Stimulated activated CD8-positive, alpha-beta memory T cell treated with anti-CD3 and anti-CD28 coated beads, Interleukin-7, amount 100 ng/mL, for 4 hours (primary cell): Measurements from ENCODE around the gene FADS6.

Experiments
- DNase-seq, 2 donors: peaks; one replicate each; pipeline ENCODE4 v3.0.0-alpha.2; 2020; ENCODE audit warnings: low read depth in 2 of 2

Gene FADS6, protein sequence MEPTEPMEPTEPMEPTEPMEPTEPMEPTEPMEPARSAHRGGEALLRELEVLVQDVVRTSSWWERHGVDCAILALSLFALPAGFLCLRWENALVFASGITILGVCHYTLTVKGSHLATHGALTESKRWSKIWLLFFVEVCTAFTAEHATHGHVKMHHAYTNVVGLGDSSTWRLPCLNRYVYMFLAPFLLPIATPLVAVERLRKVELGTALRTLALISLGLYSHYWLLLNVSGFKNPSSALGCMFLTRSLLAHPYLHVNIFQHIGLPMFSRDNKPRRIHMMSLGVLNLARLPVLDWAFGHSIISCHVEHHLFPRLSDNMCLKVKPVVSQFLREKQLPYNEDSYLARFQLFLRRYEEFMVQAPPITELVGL

DNA sequence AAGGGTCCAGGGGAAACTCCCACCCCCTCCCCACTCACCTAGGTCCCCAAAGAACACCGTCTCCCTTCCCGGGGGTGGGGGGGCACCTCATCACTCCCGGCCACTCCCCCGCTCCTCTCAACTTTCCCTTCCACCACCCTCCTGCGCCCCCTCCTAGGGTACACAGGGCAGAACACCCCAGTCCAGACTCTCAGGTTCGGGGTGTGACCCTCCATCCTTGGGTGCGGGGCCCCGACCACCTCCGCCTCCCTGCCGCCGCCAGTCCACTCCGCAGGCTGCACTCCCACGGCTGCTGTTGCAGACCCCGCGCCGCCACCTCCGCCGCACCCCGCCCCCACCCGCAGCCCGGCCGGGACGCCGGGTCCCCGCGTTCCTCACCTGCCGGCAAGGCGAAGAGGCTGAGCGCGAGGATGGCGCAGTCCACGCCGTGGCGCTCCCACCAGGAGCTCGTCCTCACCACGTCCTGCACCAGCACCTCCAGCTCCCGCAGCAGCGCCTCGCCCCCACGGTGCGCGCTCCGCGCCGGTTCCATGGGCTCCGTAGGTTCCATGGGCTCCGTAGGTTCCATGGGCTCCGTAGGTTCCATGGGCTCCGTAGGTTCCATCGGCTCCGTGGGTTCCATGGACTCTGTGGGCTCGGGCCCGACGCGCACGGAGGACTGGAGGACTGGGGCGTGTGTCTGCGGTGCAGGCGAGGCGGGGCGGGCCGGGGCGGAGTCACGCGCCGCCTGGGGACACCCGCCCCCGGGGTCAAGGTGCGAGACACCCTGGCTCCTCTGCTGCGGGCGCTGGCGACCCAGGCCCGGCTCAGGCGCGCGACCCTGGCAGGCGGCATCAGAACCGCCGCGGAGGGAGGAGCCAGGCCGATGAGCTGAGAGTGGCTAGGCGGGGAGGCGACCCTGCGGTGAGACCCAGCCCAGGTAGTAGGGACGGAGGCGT is at the start of gene FADS6:
Gene FADS6, minus strand, starts transcription at position 660 of the 938 bp plus-strand sequence. Its CDS starts 38 bp downstream, at position 622.
- DNase-seq = no peak

DNA sequence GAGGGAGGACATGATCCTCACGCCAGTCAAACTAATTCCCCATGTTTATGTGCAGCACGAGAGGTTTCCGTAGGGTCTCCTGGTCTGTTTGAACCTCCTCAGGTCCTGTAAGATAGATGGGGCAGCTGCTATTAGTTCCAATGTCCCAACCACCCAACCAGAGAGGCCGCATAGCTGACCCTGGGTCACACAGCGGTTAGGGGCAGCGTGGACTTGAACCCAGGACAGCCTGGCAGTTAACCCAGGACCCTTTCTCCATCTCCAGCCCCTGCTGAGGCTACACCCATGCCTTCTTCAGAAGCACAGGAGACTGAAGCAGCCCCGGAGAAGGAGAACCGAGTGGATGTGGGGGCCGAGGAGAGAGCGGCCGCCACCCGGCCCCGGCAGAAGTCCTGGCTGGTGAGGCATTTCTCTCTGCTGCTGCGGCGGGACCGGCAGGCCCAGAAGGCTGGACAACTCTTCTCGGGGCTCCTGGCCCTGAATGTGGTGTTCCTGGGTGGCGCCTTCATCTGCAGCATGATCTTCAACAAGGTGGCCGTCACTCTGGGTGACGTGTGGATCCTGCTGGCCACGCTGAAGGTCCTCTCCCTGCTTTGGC is 47.8 kb upstream of the FADS6 start:
- no peak for DNase-seq

DNA sequence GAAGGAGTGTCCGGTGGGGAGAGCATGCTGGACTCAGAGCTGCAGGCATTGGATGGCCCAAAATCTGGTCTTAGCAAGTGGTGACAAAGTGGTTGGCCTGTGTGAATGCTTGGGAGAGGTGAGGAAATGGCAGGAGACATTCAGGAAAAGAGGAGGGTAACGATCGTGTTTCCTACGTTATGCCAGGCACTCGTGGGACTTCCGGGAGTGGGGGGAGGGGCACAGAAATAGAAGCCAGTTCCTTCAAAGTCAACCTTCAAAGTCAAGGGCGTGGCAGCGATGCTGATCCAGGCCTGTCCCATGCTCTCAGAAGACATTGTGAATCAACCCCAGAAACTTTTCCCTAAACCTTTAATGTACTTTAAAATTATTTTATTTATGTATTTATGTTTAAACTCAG is 46.1 kb upstream of the FADS6 start:
- no peak for DNase-seq

DNA sequence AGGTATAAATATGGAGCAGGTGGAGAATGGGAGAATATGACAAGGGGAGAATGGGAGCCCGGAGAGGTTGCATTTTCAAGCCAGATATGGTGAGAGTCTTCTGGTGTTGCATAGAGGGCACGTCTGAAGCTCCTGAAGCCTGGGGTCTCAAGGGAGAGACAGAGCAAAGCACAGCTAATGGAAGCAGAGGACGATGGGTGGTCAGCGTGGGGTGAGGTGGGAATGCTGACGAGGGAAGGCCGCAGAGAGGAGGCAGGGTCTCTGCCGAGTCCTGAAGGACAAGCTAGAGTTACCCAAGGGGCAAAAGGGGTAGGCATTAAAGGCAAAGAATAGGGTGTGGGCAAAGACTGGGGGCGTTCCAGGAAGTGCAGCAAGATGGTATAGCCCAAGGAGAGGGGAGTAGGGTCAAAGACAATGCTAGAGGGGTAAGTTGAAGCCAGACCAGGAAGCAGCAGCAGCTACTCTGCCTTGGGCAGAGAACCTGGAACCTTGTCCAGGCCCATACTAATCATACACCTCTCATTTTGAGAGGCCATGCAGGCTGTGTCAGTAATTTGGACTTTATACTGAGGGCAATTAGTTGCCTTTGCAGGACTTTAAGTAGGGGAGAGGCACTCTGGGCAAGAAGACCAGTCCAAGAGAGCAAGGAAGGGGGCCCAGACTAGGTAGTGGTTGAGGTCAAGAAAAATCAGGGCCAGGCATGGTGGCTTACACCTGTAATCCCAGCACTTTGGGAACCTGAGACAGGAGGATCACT is 44.9 kb upstream of the FADS6 start:
- no peak for DNase-seq

DNA sequence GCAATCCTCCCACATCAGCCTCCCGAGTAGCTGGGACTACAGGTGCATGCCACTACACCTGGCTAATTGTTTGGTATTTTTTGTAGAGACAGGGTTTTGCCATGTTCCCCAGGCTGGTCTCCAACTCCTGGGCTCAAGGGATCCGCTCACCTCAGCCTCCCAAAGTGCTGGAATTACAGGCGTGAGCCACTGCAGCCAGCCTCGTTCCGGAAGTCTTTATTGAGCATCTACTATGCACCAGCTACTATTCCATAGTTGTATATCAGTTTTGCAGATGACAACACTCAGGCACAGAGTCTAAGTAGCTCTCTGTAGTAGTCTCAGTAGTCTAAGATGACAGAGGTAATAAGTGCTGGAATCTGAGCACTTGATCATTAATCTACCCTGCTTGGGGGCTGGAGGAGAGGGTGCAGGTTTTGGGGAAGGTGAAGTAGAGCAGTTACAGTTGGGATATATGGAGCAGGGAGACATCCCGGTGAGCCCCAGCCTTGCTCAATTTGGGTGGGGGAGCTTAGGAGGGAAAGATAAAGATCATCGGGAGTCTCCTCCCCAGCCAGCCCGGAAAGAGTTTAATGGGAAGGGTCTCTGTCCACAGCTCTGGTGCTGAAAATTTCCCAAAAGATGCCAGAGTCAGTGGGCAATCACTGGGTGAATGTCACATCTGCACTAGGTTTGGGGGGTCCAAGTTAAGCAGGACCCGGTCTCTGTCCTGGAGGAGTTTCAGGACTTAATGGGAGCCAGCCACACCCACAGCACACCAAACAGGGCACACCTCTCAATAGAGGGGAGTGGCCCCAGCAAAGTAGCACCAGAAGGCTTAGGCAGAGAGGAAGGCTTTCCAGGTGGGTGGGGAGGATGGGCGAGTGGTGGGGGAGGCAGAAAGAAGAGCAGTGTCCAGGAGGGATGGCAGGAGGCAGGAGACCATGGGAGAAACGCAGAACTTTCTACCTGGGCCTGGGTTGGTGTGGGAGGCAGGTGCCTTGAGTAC is 43.9 kb upstream of the FADS6 start:
- DNase-seq = no peak

DNA sequence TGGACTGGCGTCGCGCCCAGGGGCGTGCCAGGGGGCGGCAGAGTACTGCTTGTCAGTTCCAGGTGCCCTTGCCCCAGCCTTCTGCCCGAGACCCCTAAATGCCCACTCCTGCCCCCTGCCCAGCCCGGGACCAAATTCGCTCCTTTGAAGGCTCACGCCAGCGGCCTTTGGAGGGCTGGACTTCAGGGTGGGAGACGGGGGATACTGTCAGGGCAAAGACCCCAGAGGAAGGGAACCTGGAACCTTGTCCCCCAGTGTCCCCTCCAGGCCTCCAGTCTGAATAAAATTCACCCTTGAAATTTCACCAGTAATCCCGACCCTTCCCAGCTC is 43.0 kb upstream of the FADS6 start:
- DNase-seq = no peak

DNA sequence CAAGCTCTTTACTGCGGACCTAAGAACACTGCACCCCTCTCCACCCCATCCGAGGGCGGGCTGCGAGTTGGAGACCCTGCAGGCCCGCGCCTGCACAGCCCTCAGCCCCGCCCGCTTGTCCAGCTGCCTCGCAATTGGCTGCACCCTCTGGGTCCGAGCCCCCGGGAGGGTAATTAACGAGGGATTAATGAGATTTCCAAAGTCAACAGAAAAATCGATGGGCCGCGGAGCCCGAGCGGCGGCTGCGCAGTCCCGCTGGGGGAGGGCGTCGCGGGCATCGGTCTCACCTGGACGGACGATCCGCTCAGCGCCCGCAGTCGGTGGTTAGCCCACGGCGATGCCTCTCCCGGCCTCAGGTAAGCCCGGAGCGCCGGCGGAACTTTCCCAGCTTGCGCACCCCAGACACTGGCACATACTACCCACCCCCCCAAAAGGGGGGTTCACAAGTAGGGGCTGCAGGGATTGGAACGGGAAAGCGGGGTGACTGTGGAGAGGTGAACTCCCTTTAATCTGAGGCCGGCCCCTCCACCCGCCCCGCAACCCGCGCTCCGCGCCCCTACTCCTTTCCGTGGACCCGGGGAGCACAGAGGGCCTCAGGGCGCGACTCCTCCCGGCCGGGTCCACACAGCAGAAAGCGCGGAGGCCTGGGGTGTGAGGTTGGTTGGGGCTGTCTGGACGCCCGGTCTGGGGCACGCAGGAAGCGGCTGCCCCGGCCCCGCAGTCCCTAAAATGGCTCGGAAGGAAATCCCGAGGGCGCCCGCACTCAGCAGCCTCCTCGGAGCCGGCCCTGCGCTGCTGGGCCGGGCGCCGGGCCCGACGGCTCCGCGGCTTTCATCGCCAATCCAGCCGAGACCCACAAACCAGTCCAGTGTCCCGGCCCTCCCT is 42.4 kb upstream of the FADS6 start, which contains the start of gene OTOP3:
Gene OTOP3, plus strand, starts transcription at position 314 of the 885 bp plus-strand sequence. Its CDS starts 24 bp downstream, at position 338.
- no peak for DNase-seq

DNA sequence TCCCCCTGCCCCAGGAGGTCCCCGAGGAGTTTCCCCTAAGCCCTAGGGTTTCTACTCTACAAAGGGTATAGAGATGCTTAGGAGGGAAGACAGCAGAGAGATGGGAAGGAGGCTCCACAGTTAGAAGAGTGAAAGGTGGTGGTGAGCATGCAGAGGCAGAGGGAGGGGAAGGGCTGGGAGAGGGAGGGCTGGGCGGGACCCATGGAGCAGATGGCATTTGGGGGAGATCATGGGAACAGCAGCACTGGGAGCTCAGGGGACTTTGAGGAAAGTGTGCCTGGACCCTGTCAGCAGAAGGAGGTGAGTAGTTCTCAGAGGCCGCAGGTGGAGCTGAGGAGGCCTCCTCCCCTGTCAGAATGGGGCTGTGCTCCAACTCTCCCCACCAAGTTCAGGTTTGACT is 41.6 kb upstream of the FADS6 start:
- no peak for DNase-seq

DNA sequence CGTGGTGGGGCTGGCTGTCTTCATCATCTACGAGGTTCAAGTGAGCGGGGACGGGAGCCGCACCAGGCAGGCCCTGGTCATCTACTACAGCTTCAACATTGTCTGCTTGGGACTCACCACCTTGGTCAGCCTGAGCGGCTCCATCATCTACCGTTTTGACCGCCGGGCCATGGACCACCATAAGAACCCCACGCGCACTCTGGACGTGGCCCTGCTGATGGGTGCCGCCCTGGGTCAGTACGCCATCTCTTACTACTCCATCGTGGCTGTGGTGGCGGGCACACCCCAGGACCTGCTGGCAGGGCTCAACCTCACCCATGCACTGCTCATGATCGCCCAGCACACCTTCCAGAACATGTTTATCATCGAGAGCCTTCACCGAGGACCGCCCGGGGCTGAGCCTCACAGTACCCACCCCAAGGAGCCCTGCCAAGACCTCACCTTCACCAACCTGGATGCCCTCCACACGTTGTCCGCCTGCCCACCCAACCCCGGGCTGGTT is 37.2 kb upstream of the FADS6 start:
- DNase-seq = no peak

DNA sequence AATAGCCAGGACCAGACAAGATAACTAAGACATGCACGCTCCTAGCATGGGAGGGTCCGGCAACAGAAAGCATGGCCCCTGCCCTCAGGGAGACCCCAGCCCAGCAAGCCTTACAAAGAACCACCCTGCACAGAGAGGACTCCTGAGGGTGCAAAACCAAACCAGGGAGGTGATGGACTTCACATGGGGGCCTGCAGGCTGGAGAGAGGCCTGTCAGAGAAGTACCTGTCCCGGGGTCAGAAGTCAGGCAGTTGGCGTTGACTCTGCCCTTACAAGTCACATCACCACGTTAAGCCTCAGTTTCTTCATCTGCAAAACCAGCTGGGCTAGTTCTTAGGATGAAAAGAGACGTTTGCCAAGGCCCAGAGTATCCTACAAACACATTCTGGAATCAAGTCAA is 35.4 kb upstream of the FADS6 start:
- no peak for DNase-seq

DNA sequence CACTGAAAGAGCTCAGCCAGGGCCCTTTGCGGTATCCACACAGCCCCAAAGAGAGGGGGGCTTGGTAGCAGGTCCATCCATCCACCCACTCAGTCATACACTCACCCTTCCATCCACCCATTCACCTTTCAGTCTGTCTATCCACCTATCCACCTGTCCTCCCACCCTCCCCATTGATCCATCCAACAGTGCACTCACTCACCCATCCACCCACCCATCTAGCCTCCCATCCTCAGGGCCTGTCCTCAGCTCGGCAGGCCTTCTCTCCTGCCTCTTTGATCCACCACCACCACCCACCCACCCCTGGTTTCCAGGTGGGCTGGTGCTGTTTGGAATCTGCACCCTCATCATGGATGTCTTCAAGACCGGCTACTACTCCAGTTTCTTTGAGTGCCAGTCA is 31.8 kb upstream of the FADS6 start:
- DNase-seq = no peak

DNA sequence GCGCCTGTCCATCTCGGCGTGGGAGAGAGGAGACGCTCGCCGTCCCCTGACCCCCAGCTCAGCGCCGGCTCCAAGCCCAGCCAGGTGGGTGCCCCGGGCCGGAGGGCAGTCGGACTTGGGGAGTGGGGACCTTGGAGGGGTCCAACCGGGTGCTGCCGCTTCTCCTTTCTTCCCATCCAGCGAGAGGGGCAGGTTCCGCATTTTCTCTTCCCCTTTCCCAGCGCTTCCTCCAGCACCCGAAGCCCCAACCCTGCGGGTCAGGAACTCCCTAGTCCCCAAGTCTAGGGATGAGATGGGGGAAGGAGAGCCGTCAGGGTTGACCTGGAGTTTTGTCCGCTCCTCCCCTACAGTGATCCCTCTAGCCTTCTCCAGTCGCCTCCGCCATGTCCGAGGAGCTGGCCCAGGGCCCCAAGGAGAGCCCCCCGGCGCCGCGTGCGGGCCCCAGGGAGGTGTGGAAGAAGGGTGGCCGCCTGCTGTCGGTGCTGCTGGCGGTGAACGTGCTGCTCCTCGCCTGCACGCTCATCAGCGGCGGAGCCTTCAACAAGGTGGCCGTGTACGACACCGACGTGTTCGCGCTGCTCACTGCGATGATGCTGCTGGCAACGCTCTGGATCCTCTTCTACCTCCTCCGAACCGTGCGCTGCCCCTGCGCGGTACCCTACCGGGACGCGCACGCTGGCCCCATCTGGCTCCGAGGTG is 31.0 kb upstream of the FADS6 start, which contains the start of gene OTOP2:
Gene OTOP2, plus strand, starts transcription at position 24 of the 699 bp plus-strand sequence. Its CDS starts 360 bp downstream, at position 384.
- DNase-seq = no peak

DNA sequence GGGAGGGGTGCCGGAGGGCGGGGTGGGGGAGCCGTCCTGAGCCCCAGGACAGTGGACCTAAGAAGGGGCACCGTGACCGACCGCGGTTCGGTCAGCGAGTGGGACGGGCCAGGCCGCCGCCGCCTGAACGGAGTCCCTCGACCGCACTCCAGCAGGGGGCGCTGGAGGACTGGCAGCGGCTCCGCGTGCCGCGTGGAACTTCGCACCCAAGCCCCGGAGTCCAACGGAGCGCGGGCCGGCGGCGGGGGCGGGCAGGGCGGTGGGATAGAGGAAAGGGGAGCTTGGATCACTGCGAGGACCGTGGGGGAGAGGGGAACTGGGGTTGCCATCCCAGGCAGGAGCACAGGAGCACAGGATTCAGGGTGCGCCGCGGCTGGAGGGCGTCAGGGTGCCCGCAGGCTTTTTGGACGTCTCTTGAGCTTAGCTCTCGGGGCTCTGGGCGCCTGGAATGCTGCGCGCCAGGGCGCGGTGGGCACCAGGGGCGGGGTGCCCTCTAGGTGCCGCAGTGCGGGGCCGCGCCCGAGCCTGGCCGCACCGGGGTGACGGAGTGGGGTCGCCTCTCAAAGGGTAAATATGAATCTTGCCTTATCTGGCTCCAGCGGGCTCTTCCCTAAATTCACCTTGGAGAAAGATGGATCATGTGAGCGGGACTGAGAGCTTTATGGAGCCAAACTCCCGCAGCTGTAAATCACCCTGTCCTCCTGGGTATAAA is 30.3 kb upstream of the FADS6 start:
- peak; percentile 16 to 53 for DNase-seq

DNA sequence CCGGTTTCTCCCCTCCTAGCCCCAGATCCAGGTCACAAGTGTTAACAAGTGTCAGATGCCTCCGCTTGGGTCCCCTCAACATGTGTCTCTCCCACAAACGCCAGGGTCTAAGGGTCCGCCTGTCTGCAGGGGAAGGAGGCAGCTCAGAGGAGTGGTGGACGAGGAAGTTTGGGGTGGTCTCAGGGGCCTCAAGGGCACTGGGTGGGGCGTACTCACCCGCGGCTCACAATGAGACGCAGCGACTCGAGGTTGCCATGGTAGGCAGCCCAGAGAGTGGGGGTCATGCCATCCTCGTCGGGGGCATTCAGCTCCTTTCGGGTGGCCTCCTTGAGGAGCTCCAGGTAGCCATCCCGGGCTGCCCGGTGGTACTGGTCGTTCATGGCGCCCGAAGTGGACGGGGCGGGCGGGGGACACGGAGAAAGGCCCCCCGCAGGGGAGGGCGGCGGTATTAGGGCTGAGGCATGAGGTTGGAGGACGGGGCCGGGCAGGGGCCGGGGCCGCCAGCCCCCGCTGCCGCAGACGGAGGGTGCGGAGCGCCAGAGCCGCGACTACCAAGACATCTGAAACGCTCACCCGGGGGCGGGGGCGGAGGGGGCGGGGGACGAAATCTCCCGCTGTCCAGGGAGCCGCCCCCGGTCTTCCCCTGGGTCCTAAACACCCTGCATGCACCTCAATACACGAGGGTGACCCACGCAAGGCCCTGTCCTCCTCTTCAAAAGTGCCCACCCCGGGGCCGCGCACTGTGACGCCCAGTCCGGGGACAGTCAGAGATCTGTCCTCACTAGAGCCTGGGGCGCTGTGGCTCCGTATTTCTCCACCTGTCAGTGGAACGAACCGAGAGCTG is 29.5 kb upstream of the FADS6 start, which contains the start of gene USH1G:
Gene USH1G, minus strand, starts transcription at position 562 of the 844 bp plus-strand sequence. Its CDS starts 182 bp downstream, at position 380.
- no peak for DNase-seq

DNA sequence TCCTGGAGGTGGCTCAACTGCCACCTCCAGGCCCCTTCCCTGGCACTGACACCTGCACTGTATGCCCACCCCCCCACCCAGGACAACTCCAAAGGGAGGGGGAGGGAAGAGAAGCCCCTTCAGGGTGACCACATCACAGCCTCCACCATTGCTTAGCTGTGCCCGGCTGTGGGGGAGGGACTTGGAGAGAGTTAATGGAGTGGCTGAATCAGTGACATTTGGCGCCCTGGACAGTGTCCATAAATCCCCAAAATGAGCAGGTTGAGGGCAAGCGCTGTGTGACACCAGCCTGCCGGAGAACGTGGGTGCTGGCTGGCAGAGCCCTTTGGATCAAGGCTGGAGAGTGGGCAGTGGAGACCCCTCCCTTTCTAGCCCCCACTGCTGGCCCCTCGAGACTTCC is 28.7 kb upstream of the FADS6 start:
- DNase-seq = no peak

DNA sequence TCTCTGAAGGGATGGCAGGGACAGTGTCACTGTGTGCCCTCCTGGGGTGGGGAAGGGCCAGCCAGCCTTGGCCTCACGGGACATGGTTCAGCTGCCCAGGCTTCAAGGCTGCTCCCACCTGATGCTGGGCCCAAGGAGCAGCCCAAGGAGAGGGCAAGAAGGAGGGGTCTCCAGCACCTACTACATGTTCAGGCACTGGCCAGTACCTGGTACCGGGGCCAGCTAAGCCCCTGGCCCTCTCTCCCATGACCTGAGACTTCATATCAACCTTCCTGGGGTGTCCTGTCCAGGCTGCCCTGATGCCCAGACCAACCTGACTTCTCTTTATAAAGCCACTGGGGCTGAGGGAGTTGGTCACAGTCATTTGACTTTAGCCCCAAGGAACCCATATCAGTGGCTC is 28.3 kb upstream of the FADS6 start:
- DNase-seq = no peak
